WERI-Rb-1 (cell line): ENCODE data around the gene PPP1R14B.

Experiments
- DNase-seq: peaks from one replicate; pipeline ENCODE4 v3.0.0-alpha.2; 2020
- H3K27ac ChIP-seq: fragments of 250-450 bp; sonication (Bioruptor Pico); 2 replicates; pipeline ENCODE4 v1.5.1; 2020; ENCODE audit warnings: mild to moderate bottlenecking, moderate library complexity
- H3K27me3 ChIP-seq: fragments of 250-450 bp; sonication (Bioruptor Pico); 2 replicates; pipeline ENCODE4 v1.5.1; 2021; ENCODE audit warnings: mild to moderate bottlenecking, low read depth, moderate library complexity; ENCODE audit not compliant: insufficient read depth, severe bottlenecking
- H3K36me3 ChIP-seq: fragments of 250-450 bp; sonication (Bioruptor Pico); 2 replicates; pipeline ENCODE4 v1.5.1; 2020; ENCODE audit warnings: mild to moderate bottlenecking, moderate library complexity
- H3K4me3 ChIP-seq: 2 replicates; pipeline ENCODE4 v1.5.1; 2011; ENCODE audit warnings: low read depth, mild to moderate bottlenecking, control low read depth, low read length
- H3K9me3 ChIP-seq: fragments of 250-450 bp; sonication (Bioruptor Pico); 2 replicates; pipeline ENCODE4 v1.5.1; 2021; ENCODE audit warnings: mild to moderate bottlenecking, moderate library complexity; ENCODE audit not compliant: severe bottlenecking
- TF ChIP-seq, protein P1 (sequence below): IDR thresholded peaks from 2 replicates; pipeline ENCODE4 v1.5.1; 2011; ENCODE audit warnings: low read depth, mild to moderate bottlenecking, control low read depth, inconsistent platforms, low read length

The PPP1R14B gene

GRCh38 chr11:64241491-64242374 is 5.0 kb downstream of the PPP1R14B start:
- Histone ChIP-seq H3K36me3 (peaks cover 46% of the 10 kb centered on the region), H3K27me3 (no peaks in the 10 kb centered on the region), H3K27ac (peak overlapping the region; percentile 80), H3K9me3 (no peaks in the 10 kb centered on the region), H3K4me3 (peak overlapping the region; percentile 82)
- peak; percentile 64 for DNase-seq
- TF ChIP-seq, protein P1, sequence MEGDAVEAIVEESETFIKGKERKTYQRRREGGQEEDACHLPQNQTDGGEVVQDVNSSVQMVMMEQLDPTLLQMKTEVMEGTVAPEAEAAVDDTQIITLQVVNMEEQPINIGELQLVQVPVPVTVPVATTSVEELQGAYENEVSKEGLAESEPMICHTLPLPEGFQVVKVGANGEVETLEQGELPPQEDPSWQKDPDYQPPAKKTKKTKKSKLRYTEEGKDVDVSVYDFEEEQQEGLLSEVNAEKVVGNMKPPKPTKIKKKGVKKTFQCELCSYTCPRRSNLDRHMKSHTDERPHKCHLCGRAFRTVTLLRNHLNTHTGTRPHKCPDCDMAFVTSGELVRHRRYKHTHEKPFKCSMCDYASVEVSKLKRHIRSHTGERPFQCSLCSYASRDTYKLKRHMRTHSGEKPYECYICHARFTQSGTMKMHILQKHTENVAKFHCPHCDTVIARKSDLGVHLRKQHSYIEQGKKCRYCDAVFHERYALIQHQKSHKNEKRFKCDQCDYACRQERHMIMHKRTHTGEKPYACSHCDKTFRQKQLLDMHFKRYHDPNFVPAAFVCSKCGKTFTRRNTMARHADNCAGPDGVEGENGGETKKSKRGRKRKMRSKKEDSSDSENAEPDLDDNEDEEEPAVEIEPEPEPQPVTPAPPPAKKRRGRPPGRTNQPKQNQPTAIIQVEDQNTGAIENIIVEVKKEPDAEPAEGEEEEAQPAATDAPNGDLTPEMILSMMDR, result no peak

- TF ChIP-seq, protein P1, result no peak
- DNase-seq, result peak; percentile 99
- Histone ChIP-seq H3K27ac (peak overlapping the region; percentile 86), H3K36me3 (peaks cover 45% of the 10 kb centered on the region), H3K27me3 (no peaks in the 10 kb centered on the region), H3K9me3 (no peaks in the 10 kb centered on the region), H3K4me3 (peak overlapping the region; percentile 82)
Observed at GRCh38 chr11:64241241-64241490, 5.6 kb downstream of the PPP1R14B start.

DNA sequence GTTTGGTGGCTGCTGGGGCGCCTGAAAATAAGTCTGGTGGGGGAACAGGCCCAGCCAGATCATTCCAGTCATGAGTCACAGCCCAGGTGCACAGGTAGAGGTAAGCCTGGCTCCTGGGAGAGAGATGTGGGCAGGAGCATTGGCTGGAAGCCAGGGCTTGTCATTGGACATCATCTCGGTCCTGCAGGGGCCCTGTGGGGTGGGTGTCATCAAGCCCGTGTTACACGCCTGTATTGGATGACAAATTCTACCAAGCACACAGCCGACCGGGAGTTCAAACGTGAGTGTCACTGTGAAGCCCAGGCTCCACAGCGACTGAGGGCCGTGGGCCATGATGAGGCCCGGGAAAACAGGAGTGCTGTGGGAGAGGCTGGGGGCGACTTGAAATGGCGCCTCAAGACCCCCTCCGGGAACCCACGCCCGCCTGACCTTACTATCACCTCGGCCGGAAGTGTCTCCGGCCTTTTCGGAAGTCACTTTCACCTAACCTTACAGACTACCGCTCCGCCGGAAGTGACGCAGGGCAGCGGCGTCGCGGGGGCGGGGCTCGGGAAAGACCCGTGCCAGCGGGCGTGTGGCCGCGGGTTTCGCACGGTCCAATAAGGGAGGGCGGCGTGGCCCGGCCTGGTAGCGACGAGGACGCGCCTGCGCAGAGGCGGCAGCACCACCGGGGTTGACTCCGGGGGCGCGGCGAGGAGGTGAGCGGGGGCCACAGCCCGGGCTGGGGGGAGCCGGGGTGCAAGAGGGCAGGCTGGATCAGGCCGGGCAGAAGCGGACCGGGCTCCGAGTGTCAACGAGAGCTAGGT is 6.1 kb downstream of the PPP1R14B start, which contains the start of gene FKBP2:
Gene FKBP2 (plus strand): TSS at position 661 of the 806 bp plus-strand sequence. CDS start 1,293 bp downstream, outside the sequence.
- H3K36me3 ChIP-seq, result peaks cover 45% of the 10 kb centered on the region
- TF ChIP-seq, protein P1, result no peak
- H3K4me3 ChIP-seq, result peak within 1 kb of the TSS; percentile 82
- no peaks in the 10 kb centered on the region for H3K27me3 ChIP-seq
- H3K9me3 ChIP-seq, result no peaks in the 10 kb centered on the region
- H3K27ac ChIP-seq, result peak within 1 kb of the TSS; percentile 86
- DNase-seq, result peak; percentile 95

DNA sequence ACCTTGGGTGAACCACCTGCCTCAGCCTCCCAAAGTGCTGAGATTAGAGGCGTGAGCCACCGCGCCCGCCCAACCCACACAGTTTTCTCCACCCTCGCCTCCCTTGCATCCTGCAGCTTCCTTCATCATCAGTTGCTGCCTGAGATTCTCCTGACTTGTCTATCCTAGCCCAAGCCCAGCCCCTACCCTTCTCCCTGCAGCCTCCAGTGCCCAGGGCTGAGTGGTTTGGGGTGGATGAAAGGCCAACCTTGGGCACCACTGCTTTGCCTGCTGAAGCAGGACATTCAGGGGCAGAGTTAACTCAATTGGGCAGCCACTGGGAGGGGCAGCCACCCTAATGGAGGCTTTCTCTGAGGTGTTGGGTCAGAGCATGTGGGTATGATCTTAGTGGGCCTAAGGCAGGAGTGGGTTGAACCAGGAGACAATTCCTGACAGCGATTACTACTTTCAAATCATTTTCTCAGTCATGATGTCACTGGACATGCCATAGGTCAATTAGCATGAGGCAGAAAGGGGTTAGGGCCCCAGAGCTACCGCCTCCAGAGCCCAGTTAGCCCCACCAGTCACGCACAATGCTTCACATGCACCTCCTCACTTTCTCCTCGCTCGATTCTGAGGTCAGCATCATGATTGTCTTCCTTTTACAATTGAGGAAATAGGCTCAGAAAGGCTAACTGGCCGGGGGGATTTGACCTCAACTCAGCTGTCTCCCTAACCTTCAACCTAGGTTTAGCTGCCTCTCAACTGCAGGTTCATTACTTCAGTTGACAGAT is 6.9 kb downstream of the PPP1R14B start:
- Histone ChIP-seq H3K27me3 (no peaks in the 10 kb centered on the region), H3K27ac (peak overlapping the region; percentile 86), H3K4me3 (peak overlapping the region; percentile 82; the same call in 1 of the 2 replicates), H3K9me3 (no peaks in the 10 kb centered on the region), H3K36me3 (peaks cover 41% of the 10 kb centered on the region)
- DNase-seq, result no peak
- TF ChIP-seq, protein P1, result no peak

- Histone ChIP-seq H3K9me3 (no peaks in the 10 kb centered on the region), H3K27ac (no peak overlapping the region), H3K4me3 (no peak overlapping the region), H3K36me3 (peaks cover 33% of the 10 kb centered on the region), H3K27me3 (no peaks in the 10 kb centered on the region)
- TF ChIP-seq, protein P1, result no peak
- DNase-seq, result no peak
Observed at GRCh38 chr11:64238999-64239398, 7.7 kb downstream of the PPP1R14B start.
